ENCODE data around the gene HOXB4.

HOXB4 gene

DNA sequence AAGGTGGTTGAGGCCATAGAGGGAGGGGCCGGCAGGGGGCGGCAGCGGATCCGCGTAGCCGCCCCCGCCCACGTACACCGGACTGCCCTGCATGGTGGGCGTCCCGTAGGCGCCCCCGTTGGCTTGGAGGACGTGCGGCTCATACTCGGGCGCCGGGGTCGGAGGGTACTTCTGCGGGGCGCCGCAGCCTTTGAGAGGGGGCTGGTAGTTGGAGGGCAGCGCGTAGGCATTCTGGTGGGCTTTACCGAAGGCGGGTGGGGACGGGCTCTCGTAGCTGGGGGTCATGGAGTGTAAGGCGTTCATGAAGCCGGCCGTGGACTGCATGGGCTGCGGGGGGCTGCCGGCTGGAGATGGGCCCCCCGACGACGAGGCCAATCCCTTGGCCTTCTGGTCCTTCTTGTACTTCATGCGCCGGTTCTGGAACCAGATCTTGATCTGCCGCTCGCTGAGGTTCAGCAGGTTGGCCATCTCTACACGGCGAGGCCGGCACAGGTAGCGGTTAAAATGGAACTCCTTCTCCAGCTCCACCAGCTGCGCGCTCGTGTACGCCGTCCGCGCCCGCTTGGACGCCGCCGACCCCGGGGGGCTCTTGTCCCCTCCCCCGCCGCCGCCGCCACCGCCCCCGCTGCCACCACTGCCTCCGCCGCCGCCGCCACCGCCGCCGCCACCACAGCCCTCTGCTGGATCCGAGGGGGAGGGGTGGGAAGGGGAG, 27.5 kb downstream of the HOXB4 start:
- Histone ChIP-seq H3K79me2 (ENCODE audit: insufficient read depth, low read length) (no peaks in the 10 kb centered on the region), H4K20me1 (ENCODE audit: low read depth, low read length) (no peaks in the 10 kb centered on the region), H3K4me2 (ENCODE audit: low read depth, low read length, poor library complexity, severe bottlenecking) (no peak overlapping the region), H3K36me3 (ENCODE audit: low read length) (no peaks in the 10 kb centered on the region), H3K9me3 (ENCODE audit: insufficient read depth, low read length) (no peaks in the 10 kb centered on the region), H2AFZ (ENCODE audit: low read depth, low read length, severe bottlenecking) (no peak overlapping the region), H3K4me3 (ENCODE audit: insufficient read depth, low read length, poor library complexity, severe bottlenecking) (no peak overlapping the region), H3K9me2 (replicated peaks; ENCODE audit: insufficient read depth, low read length) (no peaks in the 10 kb centered on the region), H3K27ac (ENCODE audit: low read depth, low read length) (no peak overlapping the region), H3K9ac (ENCODE audit: low read length) (no peak overlapping the region), H3F3A (ENCODE audit: insufficient read depth) (no peaks in the 10 kb centered on the region), H3K27me3 (ENCODE audit: low read length) (no peaks in the 10 kb centered on the region)
- TF ChIP-seq EZH2phosphoT487 (conservative IDR thresholded peaks at IDR 0.05; ENCODE audit: low read length): no peak
- TF ChIP-seq, protein P1, sequence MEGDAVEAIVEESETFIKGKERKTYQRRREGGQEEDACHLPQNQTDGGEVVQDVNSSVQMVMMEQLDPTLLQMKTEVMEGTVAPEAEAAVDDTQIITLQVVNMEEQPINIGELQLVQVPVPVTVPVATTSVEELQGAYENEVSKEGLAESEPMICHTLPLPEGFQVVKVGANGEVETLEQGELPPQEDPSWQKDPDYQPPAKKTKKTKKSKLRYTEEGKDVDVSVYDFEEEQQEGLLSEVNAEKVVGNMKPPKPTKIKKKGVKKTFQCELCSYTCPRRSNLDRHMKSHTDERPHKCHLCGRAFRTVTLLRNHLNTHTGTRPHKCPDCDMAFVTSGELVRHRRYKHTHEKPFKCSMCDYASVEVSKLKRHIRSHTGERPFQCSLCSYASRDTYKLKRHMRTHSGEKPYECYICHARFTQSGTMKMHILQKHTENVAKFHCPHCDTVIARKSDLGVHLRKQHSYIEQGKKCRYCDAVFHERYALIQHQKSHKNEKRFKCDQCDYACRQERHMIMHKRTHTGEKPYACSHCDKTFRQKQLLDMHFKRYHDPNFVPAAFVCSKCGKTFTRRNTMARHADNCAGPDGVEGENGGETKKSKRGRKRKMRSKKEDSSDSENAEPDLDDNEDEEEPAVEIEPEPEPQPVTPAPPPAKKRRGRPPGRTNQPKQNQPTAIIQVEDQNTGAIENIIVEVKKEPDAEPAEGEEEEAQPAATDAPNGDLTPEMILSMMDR (IDR thresholded peaks at IDR 0.05; ENCODE audit: insufficient read depth, low read length, poor library complexity, severe bottlenecking): no peak

DNA sequence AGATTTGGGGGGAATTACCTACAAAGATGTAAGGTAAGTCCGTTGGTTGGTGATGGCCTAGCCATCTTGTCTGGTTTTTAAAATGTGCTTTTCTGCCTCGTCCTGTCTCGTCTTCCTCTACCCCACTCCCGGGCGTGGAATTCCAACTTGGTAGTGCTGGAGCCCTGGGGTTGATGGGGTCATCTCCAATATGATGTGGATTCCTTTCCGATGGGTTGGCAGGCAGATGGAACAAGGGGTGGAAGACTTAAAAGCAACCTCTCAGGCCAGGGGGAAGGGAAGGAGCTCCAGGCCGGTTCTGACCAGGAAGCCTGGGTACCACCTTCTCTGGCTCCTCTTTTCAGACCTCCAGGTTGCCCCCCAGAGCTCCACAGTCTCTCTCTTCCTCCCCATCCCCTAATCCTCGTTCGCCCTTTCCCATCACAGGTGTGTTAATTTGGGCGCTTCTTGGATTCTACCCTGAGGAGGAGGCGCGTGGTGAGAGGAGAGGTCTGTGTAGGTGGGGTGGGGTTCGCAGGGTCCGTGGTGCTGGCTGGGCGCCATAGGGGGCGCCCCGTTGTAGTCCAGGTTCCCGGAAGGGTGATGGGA, 28.1 kb downstream of the HOXB4 start:
- Histone ChIP-seq H3K4me3 (ENCODE audit: insufficient read depth, low read length, poor library complexity, severe bottlenecking) (no peak overlapping the region), H3K9me2 (replicated peaks; ENCODE audit: insufficient read depth, low read length) (no peaks in the 10 kb centered on the region), H3F3A (ENCODE audit: insufficient read depth) (no peaks in the 10 kb centered on the region), H4K20me1 (ENCODE audit: low read depth, low read length) (no peaks in the 10 kb centered on the region), H3K4me2 (ENCODE audit: low read depth, low read length, poor library complexity, severe bottlenecking) (no peak overlapping the region), H3K9ac (ENCODE audit: low read length) (no peak overlapping the region), H3K27me3 (ENCODE audit: low read length) (no peaks in the 10 kb centered on the region), H3K9me3 (ENCODE audit: insufficient read depth, low read length) (no peaks in the 10 kb centered on the region), H3K79me2 (ENCODE audit: insufficient read depth, low read length) (no peaks in the 10 kb centered on the region), H2AFZ (ENCODE audit: low read depth, low read length, severe bottlenecking) (no peak overlapping the region), H3K27ac (ENCODE audit: low read depth, low read length) (no peak overlapping the region), H3K36me3 (ENCODE audit: low read length) (no peaks in the 10 kb centered on the region)
- no peak for TF ChIP-seq EZH2phosphoT487 (conservative IDR thresholded peaks at IDR 0.05; ENCODE audit: low read length)
- TF ChIP-seq, protein P1 (IDR thresholded peaks at IDR 0.05; ENCODE audit: insufficient read depth, low read length, poor library complexity, severe bottlenecking): no peak

DNA sequence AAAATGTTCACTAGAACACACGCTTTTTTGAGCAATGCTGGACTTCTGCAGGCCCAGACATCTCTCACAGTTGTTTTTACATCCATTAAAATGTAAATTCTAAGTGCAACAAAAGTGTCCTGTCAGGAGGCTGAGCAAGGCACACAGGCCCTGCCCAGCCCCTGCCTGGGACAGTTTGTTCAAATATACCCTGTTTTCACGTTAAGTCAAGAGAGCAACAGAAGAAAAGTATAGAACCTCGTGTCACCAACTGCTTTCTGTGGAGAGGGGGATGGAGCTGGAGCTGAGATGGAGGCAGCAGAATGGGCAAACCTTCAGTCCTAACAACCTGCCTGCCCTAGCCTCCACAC, 28.9 kb downstream of the HOXB4 start:
- Histone ChIP-seq H3K79me2 (ENCODE audit: insufficient read depth, low read length) (no peaks in the 10 kb centered on the region), H3K9me2 (replicated peaks; ENCODE audit: insufficient read depth, low read length) (no peaks in the 10 kb centered on the region), H3K4me2 (ENCODE audit: low read depth, low read length, poor library complexity, severe bottlenecking) (no peak overlapping the region), H4K20me1 (ENCODE audit: low read depth, low read length) (no peaks in the 10 kb centered on the region), H3K36me3 (ENCODE audit: low read length) (no peaks in the 10 kb centered on the region), H3K4me3 (ENCODE audit: insufficient read depth, low read length, poor library complexity, severe bottlenecking) (no peak overlapping the region), H3F3A (ENCODE audit: insufficient read depth) (no peaks in the 10 kb centered on the region), H3K9ac (ENCODE audit: low read length) (no peak overlapping the region), H3K27me3 (ENCODE audit: low read length) (no peaks in the 10 kb centered on the region), H2AFZ (ENCODE audit: low read depth, low read length, severe bottlenecking) (no peak overlapping the region), H3K9me3 (ENCODE audit: insufficient read depth, low read length) (no peaks in the 10 kb centered on the region), H3K27ac (ENCODE audit: low read depth, low read length) (no peak overlapping the region)
- TF ChIP-seq EZH2phosphoT487 (conservative IDR thresholded peaks at IDR 0.05; ENCODE audit: low read length): no peak
- TF ChIP-seq, protein P1 (IDR thresholded peaks at IDR 0.05; ENCODE audit: insufficient read depth, low read length, poor library complexity, severe bottlenecking): no peak
